OCI-LY3 (cell line): ENCODE measurements around the gene CHRD.

Experiments
- H2AFZ ChIP-seq: fragments of 200-600, 300-600 bp; shearing (Covaris generic); 2 replicates; pipeline ENCODE4 v1.6.0; 2014; ENCODE audit warnings: antibody characterized with exemption, low read depth, low read length
- H3K27ac ChIP-seq: fragments of 200-600, 300-600 bp; sonication (generic); 2 replicates; pipeline ENCODE4 v1.5.1; 2014; ENCODE audit warnings: mild to moderate bottlenecking, low read length, moderate library complexity, mixed read lengths
- H3K27me3 ChIP-seq: fragments of 200-600, 300-600 bp; sonication (generic); 2 replicates; pipeline ENCODE4 v1.6.1; 2014; ENCODE audit warnings: low read depth, low read length, mixed read lengths
- H3K36me3 ChIP-seq: fragments of 200-600, 300-600 bp; sonication (generic); replicated peaks from 2 replicates; pipeline ENCODE3; 2014; ENCODE audit warnings: low read depth, low read length, mixed read lengths
- H3K4me1 ChIP-seq: fragments of 300-600, 200-600 bp; sonication (generic); 2 replicates; pipeline ENCODE4 v1.6.1; 2014; ENCODE audit warnings: low read length, mixed read lengths
- H3K4me2 ChIP-seq: fragments of 200-600, 300-600 bp; sonication (generic); 2 replicates; pipeline ENCODE4 v1.6.1; 2014; ENCODE audit warnings: low read length, mixed read lengths
- H3K4me3 ChIP-seq: fragments of 300-600, 200-600 bp; sonication (generic); 2 replicates; pipeline ENCODE4 v1.5.1; 2014; ENCODE audit warnings: antibody characterized with exemption, mild to moderate bottlenecking, low read length, moderate library complexity
- H3K79me2 ChIP-seq: fragments of 300-600, 200-600 bp; shearing (Covaris generic); 2 replicates; pipeline ENCODE4 v1.6.1; 2014; ENCODE audit warnings: mild to moderate bottlenecking, low read length, mixed read lengths
- H3K9ac ChIP-seq: fragments of 300-600, 200-600 bp; shearing (Covaris generic); 2 replicates; pipeline ENCODE4 v1.6.0; 2014; ENCODE audit warnings: mild to moderate bottlenecking, low read length, moderate library complexity
- H3K9me3 ChIP-seq: fragments of 200-600, 300-600 bp; shearing (Covaris generic); 2 replicates; pipeline ENCODE4 v1.6.1; 2014; ENCODE audit warnings: low read length, mixed read lengths; ENCODE audit not compliant: insufficient read depth
- H4K20me1 ChIP-seq: fragments of 200-600, 300-600 bp; sonication (generic); 2 replicates; pipeline ENCODE4 v1.6.1; 2016; ENCODE audit warnings: low read length, mixed read lengths; ENCODE audit not compliant: insufficient read depth
- EZH2phosphoT487 ChIP-seq: fragments of 200-600 bp; shearing (Covaris generic); IDR thresholded peaks from 2 replicates; pipeline ENCODE4 v1.6.1; 2018; ENCODE audit warnings: antibody characterized with exemption, mixed run types, low read depth
- TF ChIP-seq, protein P1 (sequence below): fragments of 200-600, 300-600 bp; sonication (generic); IDR thresholded peaks from 2 replicates; pipeline ENCODE4 v1.5.1; 2014; ENCODE audit warnings: antibody characterized with exemption, low read length, low read depth

The CHRD gene

DNA sequence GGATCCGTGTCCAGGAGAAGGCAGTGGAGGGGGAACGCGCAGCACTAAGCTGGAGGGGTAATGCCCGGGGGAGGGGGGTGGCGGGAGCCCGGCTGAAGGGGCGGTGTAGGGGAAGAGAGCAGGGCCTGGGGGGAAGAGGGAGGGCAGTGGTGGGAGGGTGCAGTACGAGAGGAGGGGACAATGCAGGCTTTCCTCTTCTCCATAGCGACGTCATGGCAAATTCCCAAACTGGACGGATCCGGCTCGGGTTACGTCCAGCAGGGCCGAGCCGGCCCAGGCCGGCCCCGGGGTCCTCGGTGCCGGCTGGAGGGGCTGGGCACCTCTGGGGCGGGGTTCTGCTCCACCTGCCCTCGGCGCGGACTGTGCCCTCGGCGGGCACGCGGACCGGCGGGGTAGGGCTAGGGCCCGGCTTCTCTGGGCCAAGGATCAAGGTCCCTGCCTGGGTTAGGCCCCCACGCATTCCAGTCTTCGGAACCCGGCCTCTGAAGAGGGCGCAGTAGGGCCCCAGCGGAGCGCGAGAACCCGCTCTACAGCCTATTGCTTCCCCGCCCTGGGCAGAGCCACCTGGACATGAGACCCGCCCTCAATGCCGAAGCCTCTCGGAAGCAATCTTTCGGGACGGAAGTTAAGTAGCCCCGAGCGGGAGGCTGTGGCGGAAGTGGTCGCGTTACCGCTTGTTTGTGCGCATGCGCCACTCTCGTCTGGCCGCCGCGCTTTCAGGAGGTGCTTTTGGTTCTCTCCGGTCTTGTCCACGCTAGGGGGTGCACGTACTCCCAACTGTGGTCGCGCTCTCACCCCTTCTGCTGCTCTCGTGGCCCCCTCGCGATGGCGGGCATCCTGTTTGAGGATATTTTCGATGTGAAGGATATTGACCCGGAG is 16.9 kb upstream of the CHRD start:
- H2AFZ ChIP-seq: peak overlapping the region; percentile 37; the same call in 1 of the 2 replicates

DNA sequence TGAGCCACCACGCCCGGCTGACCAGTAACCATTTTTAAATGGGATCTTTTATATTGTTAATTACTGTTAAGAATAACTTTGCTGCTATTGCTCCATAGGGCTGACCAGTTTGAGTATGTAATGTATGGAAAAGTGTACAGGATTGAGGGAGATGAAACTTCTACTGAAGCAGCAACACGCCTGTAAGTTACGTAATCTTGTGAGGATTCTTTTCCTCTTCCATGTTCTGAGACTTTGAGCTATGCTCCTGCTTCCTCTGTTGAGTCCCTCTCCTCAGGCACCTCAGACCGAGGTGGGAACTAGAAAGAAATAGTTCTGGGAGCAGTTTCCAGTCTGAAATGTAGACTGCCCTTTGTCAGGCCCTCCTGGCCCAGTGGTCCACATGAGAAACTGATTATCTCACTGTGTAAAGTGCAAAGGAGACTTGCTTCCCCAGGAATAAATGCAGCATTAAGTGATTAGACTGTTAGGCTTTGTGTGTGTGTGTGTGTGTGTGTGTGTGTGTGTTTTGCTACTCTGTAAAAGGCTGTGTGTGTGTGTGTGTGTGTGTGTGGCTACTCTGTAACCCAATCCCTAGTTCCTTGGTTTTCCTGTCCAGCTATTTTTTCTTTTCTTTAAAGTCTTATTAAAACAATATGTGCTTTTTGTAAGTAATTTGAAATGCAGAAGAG is 13.1 kb upstream of the CHRD start:
- H3K27ac ChIP-seq: no peak overlapping the region
- H2AFZ ChIP-seq: no peak overlapping the region
- H3K79me2 ChIP-seq: peaks cover 30% of the 10 kb centered on the region
- H3K36me3 ChIP-seq: peaks cover 39% of the 10 kb centered on the region
- H3K9me3 ChIP-seq: no peaks in the 10 kb centered on the region
- H3K27me3 ChIP-seq: no peaks in the 10 kb centered on the region
- H3K4me1 ChIP-seq: peaks cover 9% of the 10 kb centered on the region
- no peak overlapping the region for H3K9ac ChIP-seq
- 0 out of 2 replicates have a peak, but pooled peaks cover 4% of the 10 kb centered on the region for H4K20me1 ChIP-seq
- no peak overlapping the region for H3K4me2 ChIP-seq
- H3K4me3 ChIP-seq: no peak overlapping the region
- TF ChIP-seq EZH2phosphoT487: no peak
- TF ChIP-seq, protein P1, sequence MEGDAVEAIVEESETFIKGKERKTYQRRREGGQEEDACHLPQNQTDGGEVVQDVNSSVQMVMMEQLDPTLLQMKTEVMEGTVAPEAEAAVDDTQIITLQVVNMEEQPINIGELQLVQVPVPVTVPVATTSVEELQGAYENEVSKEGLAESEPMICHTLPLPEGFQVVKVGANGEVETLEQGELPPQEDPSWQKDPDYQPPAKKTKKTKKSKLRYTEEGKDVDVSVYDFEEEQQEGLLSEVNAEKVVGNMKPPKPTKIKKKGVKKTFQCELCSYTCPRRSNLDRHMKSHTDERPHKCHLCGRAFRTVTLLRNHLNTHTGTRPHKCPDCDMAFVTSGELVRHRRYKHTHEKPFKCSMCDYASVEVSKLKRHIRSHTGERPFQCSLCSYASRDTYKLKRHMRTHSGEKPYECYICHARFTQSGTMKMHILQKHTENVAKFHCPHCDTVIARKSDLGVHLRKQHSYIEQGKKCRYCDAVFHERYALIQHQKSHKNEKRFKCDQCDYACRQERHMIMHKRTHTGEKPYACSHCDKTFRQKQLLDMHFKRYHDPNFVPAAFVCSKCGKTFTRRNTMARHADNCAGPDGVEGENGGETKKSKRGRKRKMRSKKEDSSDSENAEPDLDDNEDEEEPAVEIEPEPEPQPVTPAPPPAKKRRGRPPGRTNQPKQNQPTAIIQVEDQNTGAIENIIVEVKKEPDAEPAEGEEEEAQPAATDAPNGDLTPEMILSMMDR: no peak

More for the DNA sequence above, 16.9 kb upstream of the CHRD start:
- Histone ChIP-seq H3K27me3 (no peaks in the 10 kb centered on the region), H4K20me1 (0 out of 2 replicates have a peak, but pooled peaks cover 4% of the 10 kb centered on the region), H3K27ac (peak overlapping the region; percentile 89), H3K79me2 (peaks cover 46% of the 10 kb centered on the region), H3K4me1 (peaks cover 16% of the 10 kb centered on the region), H3K4me2 (peak overlapping the region; percentile 94), H3K9ac (peak overlapping the region; percentile 90), H3K9me3 (no peaks in the 10 kb centered on the region), H3K4me3 (peak overlapping the region; percentile 86), H3K36me3 (peaks cover 18% of the 10 kb centered on the region)
- TF ChIP-seq, protein P1: peak; percentile 56
- no peak for TF ChIP-seq EZH2phosphoT487

DNA sequence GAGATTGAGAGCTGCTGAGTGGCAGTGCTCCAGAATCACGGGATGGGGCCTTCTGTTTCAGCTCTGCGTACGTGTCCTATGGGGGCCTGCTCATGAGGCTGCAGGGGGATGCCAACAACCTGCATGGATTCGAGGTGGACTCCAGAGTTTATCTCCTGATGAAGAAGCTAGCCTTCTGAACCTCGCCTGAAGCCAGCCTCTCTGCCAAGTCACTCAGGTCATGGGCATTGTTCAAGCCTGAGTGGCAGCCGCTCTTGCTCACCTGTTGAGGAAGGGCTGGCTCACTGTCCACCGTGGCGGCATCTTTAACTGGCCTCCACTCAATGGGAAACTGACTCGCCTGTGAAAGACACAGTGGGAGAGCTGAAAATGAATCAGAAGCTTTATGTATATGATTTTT is 11.7 kb upstream of the CHRD start:
- no peak overlapping the region for H2AFZ ChIP-seq
- H3K4me3 ChIP-seq: no peak overlapping the region
- H3K27me3 ChIP-seq: no peaks in the 10 kb centered on the region
- H3K27ac ChIP-seq: no peak overlapping the region
- H3K79me2 ChIP-seq: peaks cover 22% of the 10 kb centered on the region
- no peak overlapping the region for H3K4me2 ChIP-seq
- peaks cover 9% of the 10 kb centered on the region for H3K4me1 ChIP-seq
- 0 out of 2 replicates have a peak, but pooled peaks cover 4% of the 10 kb centered on the region for H4K20me1 ChIP-seq
- H3K9ac ChIP-seq: no peak overlapping the region
- no peak for TF ChIP-seq EZH2phosphoT487
- TF ChIP-seq, protein P1: no peak
- H3K36me3 ChIP-seq: peaks cover 39% of the 10 kb centered on the region
- no peaks in the 10 kb centered on the region for H3K9me3 ChIP-seq
